Activated T-cell treated with anti-CD3 and anti-CD28 coated beads for 1 hour (primary cell): ENCODE measurements around the gene ZNF488.

Experiments
- DNase-seq: peaks from one replicate; pipeline ENCODE4 v3.0.0-alpha.2; 2020; ENCODE audit warnings: low read depth

ZNF488 gene

DNA sequence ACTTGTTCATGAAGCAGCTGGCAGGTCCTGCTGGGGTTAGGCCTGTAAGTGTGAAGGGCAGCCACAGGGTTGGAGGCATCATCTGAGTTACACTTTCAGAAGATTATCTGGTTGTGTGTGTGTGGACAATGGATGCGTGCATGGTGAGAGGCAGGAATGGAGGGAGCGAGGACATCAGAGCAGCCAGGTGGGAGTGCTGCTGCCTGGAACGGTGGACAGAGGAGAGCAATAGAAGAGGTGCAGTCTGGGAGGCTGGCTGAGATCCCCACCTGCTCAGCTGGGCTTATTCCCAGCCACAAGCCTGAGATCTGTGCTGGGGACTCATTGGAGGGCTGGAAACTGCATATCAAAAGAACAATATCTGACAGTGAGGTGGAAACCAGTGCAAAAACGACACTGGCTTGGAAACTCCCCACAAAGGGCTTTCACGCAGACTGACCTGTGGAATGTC is 17.9 kb downstream of the ZNF488 start:
- no peak for DNase-seq

- DNase-seq = no peak
Observed at GRCh38 chr10:47365431-47366180, 18.5 kb downstream of the ZNF488 start.

GRCh38 chr10:47364911-47365310 is 19.2 kb downstream of the ZNF488 start:
- no peak for DNase-seq

DNA sequence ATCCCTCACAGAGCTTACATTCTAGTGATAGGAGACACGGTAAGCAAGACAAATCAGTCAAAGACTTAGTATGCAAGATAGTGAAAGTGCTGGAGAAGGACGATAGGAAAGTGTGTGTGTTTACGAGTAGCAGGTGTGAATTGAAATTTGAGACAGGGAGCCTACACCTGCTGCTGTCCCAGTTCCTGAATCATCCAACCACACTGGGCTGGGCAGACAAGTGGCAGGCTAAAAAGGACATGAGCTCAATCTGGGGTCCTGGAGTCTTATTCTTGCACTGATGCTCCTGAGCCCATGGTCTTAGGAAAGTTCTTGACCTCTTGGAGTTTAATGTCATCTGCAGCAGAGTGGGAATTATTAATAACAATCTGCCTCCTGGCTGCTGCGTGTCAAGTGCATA is 19.7 kb downstream of the ZNF488 start:
- DNase-seq = no peak

- no peak for DNase-seq
Observed at GRCh38 chr10:47363781-47364180, 20.3 kb downstream of the ZNF488 start.

GRCh38 chr10:47362199-47362598 is 21.9 kb downstream of the ZNF488 start:
- no peak for DNase-seq

DNA sequence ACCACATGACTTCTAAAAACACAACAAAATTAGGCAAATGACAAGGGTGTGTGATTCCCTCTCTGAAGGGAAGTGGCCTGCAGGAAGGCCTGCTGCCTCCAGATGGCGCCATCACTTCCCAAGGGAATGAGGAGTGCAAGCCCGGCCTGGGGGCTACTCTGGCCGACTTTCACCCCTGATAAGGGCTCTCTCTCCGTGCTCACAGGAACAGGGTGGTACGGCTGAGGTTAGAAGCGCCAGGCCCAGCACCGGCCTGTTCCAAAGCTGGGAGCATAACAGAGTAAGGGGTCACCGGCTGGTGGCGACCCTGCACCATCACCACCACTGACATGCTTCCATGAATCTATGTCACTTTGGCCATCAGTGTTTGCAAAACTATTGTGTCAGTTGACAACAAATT is 22.8 kb downstream of the ZNF488 start:
- no peak for DNase-seq

GRCh38 chr10:47360419-47361040 is 23.6 kb downstream of the ZNF488 start:
- DNase-seq = no peak

DNA sequence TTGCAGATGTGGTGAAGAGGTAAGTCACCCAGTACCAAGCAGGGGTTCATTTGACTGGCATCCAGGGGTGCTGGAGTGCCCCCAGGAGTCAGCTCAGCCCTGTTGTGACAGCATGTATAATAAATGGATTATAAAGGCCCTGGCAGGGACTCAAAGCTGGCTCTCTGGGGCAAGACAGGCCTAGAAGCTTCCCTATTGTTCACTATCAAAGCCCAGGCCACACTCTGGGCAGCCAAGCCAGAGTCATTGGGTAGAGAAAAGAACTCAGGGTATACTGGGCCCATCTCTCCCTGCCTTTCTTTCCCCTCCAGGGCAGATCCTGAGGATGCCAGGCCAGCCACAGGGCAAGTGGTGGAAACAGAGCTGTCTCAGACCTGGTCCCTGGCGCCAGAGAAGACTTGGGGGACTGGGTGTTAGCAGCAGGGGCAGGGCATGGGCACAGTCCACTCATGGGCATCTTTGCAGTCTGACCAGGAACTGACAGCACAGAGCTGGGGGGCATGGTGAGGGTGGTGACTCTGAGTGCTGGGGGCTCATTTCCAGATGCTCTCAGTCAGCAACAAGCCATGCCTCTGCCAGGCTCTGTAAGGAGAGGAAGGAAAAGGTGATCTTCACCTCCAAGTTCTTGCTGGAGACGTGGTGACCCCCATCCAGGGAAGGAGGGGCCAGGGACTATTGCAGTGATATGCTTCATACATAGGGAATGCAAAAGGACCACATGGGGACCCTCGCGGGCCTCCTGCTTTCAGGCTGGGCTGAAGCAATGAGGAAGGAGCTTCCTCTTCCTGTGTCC is 24.3 kb downstream of the ZNF488 start:
- no peak for DNase-seq

GRCh38 chr10:47359101-47359500 is 25.0 kb downstream of the ZNF488 start:
- no peak for DNase-seq

- no peak for DNase-seq
Observed at GRCh38 chr10:47358457-47358856, 25.6 kb downstream of the ZNF488 start.

DNA sequence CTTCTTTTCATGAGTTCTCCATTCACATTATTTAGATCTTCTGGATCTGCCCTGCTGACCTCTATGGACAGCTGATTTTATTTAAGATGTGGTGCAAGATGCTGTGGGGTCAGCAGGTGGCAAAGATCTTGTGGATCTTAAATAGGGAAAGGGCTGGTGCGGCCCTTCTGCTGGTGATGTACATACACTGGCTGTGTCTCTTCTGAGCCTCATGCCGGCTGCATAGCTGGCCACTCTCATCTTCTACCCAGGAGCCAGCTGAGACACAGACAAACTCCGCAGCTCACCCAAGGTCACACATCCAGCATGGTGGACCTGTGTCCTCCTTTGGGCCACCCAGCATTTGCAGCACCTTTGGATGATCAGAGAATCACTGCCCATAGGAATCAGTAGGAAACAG is 26.2 kb downstream of the ZNF488 start:
- DNase-seq = no peak

DNA sequence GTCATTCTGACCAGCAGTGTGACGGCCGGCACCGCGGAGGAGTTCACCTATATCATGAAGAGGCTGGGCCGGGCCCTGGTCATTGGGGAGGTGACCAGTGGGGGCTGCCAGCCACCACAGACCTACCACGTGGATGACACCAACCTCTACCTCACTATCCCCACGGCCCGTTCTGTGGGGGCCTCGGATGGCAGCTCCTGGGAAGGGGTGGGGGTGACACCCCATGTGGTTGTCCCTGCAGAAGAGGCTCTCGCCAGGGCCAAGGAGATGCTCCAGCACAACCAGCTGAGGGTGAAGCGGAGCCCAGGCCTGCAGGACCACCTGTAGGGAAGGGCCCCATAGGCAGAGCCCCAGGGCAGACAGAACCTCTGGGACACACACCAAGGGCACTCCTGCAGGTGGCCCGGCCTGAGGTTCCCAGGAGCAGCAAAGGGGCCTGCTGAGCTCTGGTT is 26.9 kb downstream of the ZNF488 start:
- no peak for DNase-seq

DNA sequence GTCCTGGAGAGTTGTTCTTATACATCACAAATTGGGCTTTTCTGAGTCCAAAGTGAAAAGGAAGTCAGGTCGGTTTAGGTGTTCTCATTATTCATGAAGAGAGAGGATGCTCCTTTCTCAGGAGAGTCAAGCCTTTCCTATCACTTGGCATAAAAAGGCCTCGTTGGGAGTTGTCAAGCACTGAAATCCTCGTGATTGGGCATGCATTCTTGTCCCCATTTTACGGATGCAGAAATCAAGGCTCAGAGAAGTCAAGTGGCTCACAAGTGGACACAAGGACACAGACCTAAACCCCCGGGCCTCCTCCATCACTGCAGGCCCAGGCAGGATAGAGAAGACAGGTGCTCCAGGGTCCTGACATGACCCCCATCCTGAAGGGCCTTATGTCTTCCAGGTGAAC is 27.4 kb downstream of the ZNF488 start:
- no peak for DNase-seq

- DNase-seq = no peak
Observed at GRCh38 chr10:47354900-47355299, 29.2 kb downstream of the ZNF488 start.

GRCh38 chr10:47354165-47354564 is 29.9 kb downstream of the ZNF488 start:
- no peak for DNase-seq

DNA sequence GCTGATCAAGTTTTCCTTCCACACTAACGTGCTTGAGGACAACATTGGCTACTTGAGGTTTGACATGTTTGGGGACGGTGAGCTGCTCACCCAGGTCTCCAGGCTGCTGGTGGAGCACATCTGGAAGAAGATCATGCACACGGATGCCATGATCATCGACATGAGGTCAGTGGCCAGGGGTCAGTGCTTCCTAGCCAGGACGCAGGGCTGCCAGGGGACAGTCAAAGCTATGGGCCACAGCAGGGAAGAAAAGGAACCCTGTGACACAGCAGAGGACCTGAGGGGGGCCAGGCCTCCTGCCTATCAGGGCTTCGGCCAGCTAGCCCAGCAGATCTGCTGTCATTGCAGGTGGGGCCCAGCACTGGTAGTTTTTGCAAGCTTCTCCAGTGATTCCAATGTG is 30.7 kb downstream of the ZNF488 start:
- DNase-seq = no peak

DNA sequence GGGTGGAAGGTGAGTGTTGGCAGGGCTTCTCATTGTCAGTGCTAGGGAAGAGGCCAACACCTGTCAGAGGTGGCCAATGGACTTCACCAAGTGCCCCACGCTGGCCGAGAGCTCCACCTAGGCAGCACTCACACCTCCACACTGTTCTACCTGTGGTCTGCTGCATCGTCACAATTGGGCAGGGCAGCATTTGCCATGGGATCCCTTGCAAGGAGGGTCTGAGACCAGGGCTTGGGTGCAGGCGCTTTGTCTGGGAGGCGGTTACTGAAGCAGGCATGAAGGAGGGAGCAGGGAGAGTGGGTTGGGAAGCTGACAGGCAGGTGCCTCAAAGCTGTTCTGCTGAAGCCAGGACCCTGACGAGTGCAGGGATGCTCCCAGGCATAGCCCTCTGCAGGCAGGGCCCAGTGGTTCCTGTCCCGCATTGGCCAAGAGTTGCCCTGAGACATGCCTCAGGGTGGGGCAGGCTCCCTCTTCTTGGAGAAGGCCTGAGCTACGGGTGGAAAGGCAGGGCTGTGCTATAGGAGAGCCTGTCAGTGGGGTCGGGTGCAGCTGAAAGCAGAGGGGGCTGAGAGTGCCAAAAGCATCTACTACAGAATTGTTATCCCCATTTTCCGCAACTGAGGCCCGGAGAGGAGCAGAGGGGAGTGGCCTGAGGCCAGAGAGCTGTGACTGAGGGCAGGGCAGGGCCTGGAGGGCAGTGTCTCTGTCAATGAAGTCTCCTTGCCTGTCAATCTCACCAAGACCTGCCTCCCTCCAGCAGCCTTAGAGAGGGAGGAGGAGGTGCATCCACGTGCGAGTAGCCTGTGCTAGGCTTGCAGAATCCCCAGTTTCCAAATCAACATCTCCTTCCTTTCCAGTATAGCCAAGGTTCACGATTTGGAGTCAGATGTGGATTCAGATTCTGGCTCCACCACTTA is 31.9 kb downstream of the ZNF488 start:
- DNase-seq = no peak

GRCh38 chr10:47350671-47351640 is 33.1 kb downstream of the ZNF488 start:
- no peak for DNase-seq

- no peak for DNase-seq
Observed at GRCh38 chr10:47349941-47350371, 34.1 kb downstream of the ZNF488 start.

DNA sequence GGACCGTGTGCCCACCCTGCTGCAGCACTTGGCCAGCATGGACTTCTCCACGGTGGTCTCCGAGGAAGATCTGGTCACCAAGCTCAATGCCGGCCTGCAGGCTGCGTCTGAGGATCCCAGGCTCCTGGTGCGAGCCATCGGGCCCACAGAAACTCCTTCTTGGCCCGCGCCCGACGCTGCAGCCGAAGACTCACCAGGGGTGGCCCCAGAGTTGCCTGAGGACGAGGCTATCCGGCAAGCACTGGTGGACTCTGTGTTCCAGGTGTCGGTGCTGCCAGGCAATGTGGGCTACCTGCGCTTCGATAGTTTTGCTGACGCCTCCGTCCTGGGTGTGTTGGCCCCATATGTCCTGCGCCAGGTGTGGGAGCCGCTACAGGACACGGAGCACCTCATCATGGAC is 34.6 kb downstream of the ZNF488 start:
- DNase-seq = no peak
